NCI-H1694 (cell line): ENCODE measurements around the gene GEMIN5.
"Not testable (repeated sequence)": the region's sequence is repeated elsewhere in the genome, so short reads cannot be mapped to it uniquely, and the experiment has no call there.

ENCODE experiments used
- DNase-seq: peaks from one replicate; lab custom pipeline; 2025; lab: John Stamatoyannopoulos, UW

The GEMIN5 gene

GRCh38 chr5:154937718-154938466 is at the start of gene GEMIN5:
Gene GEMIN5 (minus strand): TSS chr5:154938211. CDS start chr5:154938133, 78 bp downstream.
- DNase-seq = peak; percentile 58

GRCh38 chr5:154986151-154986550 is 48.1 kb upstream of the GEMIN5 start:
- no peak for DNase-seq

- DNase-seq = no peak
Measured at GRCh38 chr5:154984946-154985516, 47.0 kb upstream of the GEMIN5 start.

- DNase-seq = not testable (repeated sequence)
Measured at GRCh38 chr5:154978294-154978693, 40.3 kb upstream of the GEMIN5 start.

- DNase-seq = no peak
Measured at GRCh38 chr5:154977409-154977808, 39.4 kb upstream of the GEMIN5 start.

- not testable (repeated sequence) for DNase-seq
Measured at GRCh38 chr5:154976082-154976481, 38.1 kb upstream of the GEMIN5 start.

- peak; percentile 47 for DNase-seq
Measured at GRCh38 chr5:154972476-154973080, 34.6 kb upstream of the GEMIN5 start.

GRCh38 chr5:154971501-154971900 is 33.5 kb upstream of the GEMIN5 start:
- DNase-seq = no peak

GRCh38 chr5:154970759-154971158 is 32.7 kb upstream of the GEMIN5 start:
- no peak for DNase-seq

GRCh38 chr5:154968953-154969352 is 30.9 kb upstream of the GEMIN5 start:
- DNase-seq = no peak

- peak; percentile 44 for DNase-seq
Measured at GRCh38 chr5:154967421-154968024, 29.5 kb upstream of the GEMIN5 start.

GRCh38 chr5:154966874-154967273 is 28.9 kb upstream of the GEMIN5 start:
- no peak for DNase-seq

GRCh38 chr5:154966081-154966841 is 28.2 kb upstream of the GEMIN5 start:
- no peak for DNase-seq

- no peak for DNase-seq
Measured at GRCh38 chr5:154962494-154962893, 24.5 kb upstream of the GEMIN5 start.

GRCh38 chr5:154956712-154957111 is 18.7 kb upstream of the GEMIN5 start:
- no peak for DNase-seq

- no peak for DNase-seq
Measured at GRCh38 chr5:154949781-154950180, 11.8 kb upstream of the GEMIN5 start.

GRCh38 chr5:154948313-154948712 is 10.3 kb upstream of the GEMIN5 start:
- DNase-seq = no peak

GRCh38 chr5:154947778-154948177 is 9.8 kb upstream of the GEMIN5 start:
- no peak for DNase-seq

- DNase-seq = peak; percentile 11
Measured at GRCh38 chr5:154945695-154946301, 7.8 kb upstream of the GEMIN5 start.

- no peak for DNase-seq
Measured at GRCh38 chr5:154944716-154945115, 6.7 kb upstream of the GEMIN5 start.

- DNase-seq = no peak
Measured at GRCh38 chr5:154943527-154943926, 5.5 kb upstream of the GEMIN5 start.
